GM12892 (cell line): Measurements from ENCODE around the gene MAGI3.

ENCODE experiments used
- POLR2A ChIP-seq: IDR thresholded peaks from 2 replicates; pipeline ENCODE4 v1.6.1; 2011; ENCODE audit warnings: low read depth, low read length, control low read depth
- TAF1 ChIP-seq: IDR thresholded peaks from 2 replicates; pipeline ENCODE4 v1.6.1; 2011; ENCODE audit warnings: low read depth, mild to moderate bottlenecking, control low read depth, low read length, borderline replicate concordance

DNA sequence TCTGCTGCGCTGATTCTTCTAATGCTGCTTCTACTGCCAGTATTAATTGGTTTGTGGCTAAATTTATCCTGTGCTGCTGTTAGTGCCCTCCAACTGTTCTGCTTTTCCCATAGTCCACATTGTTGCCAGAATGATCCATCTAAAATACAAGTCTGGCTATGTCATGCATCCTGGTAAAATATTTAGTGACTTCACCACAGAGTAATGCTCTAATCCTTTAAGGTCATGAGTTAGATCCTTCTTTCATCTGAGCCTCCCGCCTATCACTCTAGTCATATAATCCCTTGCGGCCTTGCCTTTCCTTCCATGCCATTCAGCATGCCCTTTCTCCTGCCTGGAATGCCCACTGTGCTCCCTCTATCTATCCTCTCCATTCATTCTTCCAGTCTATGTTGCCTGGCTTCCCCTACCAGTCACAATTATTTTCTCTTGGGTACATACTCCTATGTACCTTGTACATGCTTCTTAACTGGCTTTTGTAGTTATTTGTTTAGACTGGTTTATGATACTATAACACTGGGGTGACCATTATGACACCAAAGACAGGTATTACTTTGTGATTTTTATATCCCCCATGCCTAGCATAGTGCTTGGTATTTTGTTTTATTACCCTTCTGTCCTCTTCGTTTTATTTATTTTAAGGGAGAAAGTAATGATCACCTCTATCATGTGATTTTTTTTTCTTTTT lies 144.0 kb downstream of the MAGI3 start:
- TF ChIP-seq POLR2A (no peak), TAF1 (no peak)
